Urinary bladder (tissue), 4 donors: ENCODE data around the gene GNB1L. TPM values are rescaled to one million over a fixed set of nuclear protein-coding genes. Genes with fewer than 3 reads are reported as not detected.

ENCODE experiments used
- DNase-seq: peaks from one replicate; pipeline ENCODE4 v3.0.0-alpha.2; 2015; ENCODE audit errors: extremely low spot score
- H3K27ac ChIP-seq: one replicate; pipeline ENCODE4 v1.5.1; 2013; ENCODE audit warnings: low read depth, mild to moderate bottlenecking, moderate library complexity
- H3K36me3 ChIP-seq: one replicate; pipeline ENCODE4 v1.6.1; 2013; ENCODE audit warnings: mild to moderate bottlenecking, moderate library complexity; ENCODE audit not compliant: insufficient read depth
- H3K4me1 ChIP-seq: one replicate; pipeline ENCODE4 v1.6.1; 2013; ENCODE audit warnings: mild to moderate bottlenecking, moderate library complexity; ENCODE audit not compliant: insufficient read depth
- H3K4me3 ChIP-seq: one replicate; pipeline ENCODE4 v1.5.1; 2013; ENCODE audit warnings: low read depth, low read length
- WGBS: extraction: QIAGEN DNeasy Blood & Tissue Kit; methylation state at CpG from one replicate; pipeline ENCODE4 v1.1.7; 2013; 5-methylcytosine and 5-hydroxymethylcytosine counted together
- polyA plus RNA-seq: library from polyadenylated mRNA; stranded (reverse); fragments of 200-250 nt; gene quantifications from one replicate; pipeline ENCODE4 v1.2.3, GENCODE V29; 2013
- total RNA-seq: library from RNA; depleted of rRNA; stranded (reverse); fragments of >200 nt; gene quantifications from one replicate; pipeline ENCODE4 v1.2.3, GENCODE V29; 2014
- donor health status: healthy with polysubstance abuse.
- donor health status: healthy.

The GNB1L gene
- total and polyA plus RNA-seq, 2 donors, result 3.4 to 8.5 TPM

GRCh38 chr22:19876314-19876940, 21.8 kb upstream of the GNB1L start:
- no peak overlapping the region for H3K27ac ChIP-seq
- DNase-seq, result no peak
- H3K36me3 ChIP-seq, result no peaks in the 10 kb centered on the region
- peaks cover under 1% of the 10 kb centered on the region for H3K4me1 ChIP-seq
- WGBS, result 86% methylated on average over 21 of the region's 21 CpGs
- H3K4me3 ChIP-seq, result no peak overlapping the region

- no peak for DNase-seq
- 69% methylated on average over 23 of the region's 23 CpGs for WGBS
- Histone ChIP-seq H3K4me1 (no peaks in the 10 kb centered on the region), H3K4me3 (no peak overlapping the region), H3K36me3 (no peaks in the 10 kb centered on the region), H3K27ac (no peak overlapping the region)
These were observed 21.0 kb upstream of the GNB1L start for GRCh38 chr22:19875531-19876313.

- 86% methylated on average over 12 of the region's 12 CpGs for WGBS
- no peak for DNase-seq
- Histone ChIP-seq H3K27ac (no peak overlapping the region), H3K4me3 (no peak overlapping the region), H3K36me3 (no peaks in the 10 kb centered on the region), H3K4me1 (no peaks in the 10 kb centered on the region)
These were observed 20.4 kb upstream of the GNB1L start for GRCh38 chr22:19875061-19875530.

- no peak for DNase-seq
- Histone ChIP-seq H3K4me3 (no peak overlapping the region), H3K27ac (no peak overlapping the region), H3K36me3 (no peaks in the 10 kb centered on the region), H3K4me1 (no peaks in the 10 kb centered on the region)
- WGBS, result 71% methylated on average over 27 of the region's 27 CpGs
These were observed 19.8 kb upstream of the GNB1L start for GRCh38 chr22:19874307-19875060.

GRCh38 chr22:19873960-19874306, 19.3 kb upstream of the GNB1L start:
- Histone ChIP-seq H3K4me1 (no peaks in the 10 kb centered on the region), H3K27ac (no peak overlapping the region), H3K36me3 (no peaks in the 10 kb centered on the region), H3K4me3 (no peak overlapping the region)
- WGBS, result 81% methylated on average over 7 of the region's 7 CpGs
- DNase-seq, result no peak

- WGBS, result 61% methylated on average over 27 of the region's 27 CpGs
- DNase-seq, result no peak
- no peak overlapping the region for H3K4me3 ChIP-seq
- H3K27ac ChIP-seq, result no peak overlapping the region
- no peaks in the 10 kb centered on the region for H3K4me1 ChIP-seq
- H3K36me3 ChIP-seq, result no peaks in the 10 kb centered on the region
These were observed 18.7 kb upstream of the GNB1L start for GRCh38 chr22:19873138-19873959.

- H3K36me3 ChIP-seq, result no peaks in the 10 kb centered on the region
- DNase-seq, result no peak
- H3K4me3 ChIP-seq, result no peak overlapping the region
- no peak overlapping the region for H3K27ac ChIP-seq
- no peaks in the 10 kb centered on the region for H3K4me1 ChIP-seq
- WGBS, result 64% methylated on average over 7 of the region's 7 CpGs
These were observed 18.1 kb upstream of the GNB1L start for GRCh38 chr22:19872779-19873137.

- no peak for DNase-seq
- 91% methylated on average over 16 of the region's 16 CpGs for WGBS
- H3K36me3 ChIP-seq, result no peaks in the 10 kb centered on the region
- H3K4me3 ChIP-seq, result no peak overlapping the region
- H3K27ac ChIP-seq, result no peak overlapping the region
- no peaks in the 10 kb centered on the region for H3K4me1 ChIP-seq
These were observed 17.4 kb upstream of the GNB1L start for GRCh38 chr22:19871845-19872778.

- no peaks in the 10 kb centered on the region for H3K36me3 ChIP-seq
- no peak overlapping the region for H3K4me3 ChIP-seq
- no peak for DNase-seq
- no peak overlapping the region for H3K27ac ChIP-seq
- no peaks in the 10 kb centered on the region for H3K4me1 ChIP-seq
- 76% methylated on average over 19 of the region's 19 CpGs for WGBS
These were observed 16.6 kb upstream of the GNB1L start for GRCh38 chr22:19871023-19871844.

GRCh38 chr22:19870153-19871022, 15.7 kb upstream of the GNB1L start:
- H3K4me3 ChIP-seq, result no peak overlapping the region
- H3K27ac ChIP-seq, result no peak overlapping the region
- 85% methylated on average over 30 of the region's 30 CpGs for WGBS
- no peak for DNase-seq
- H3K36me3 ChIP-seq, result no peaks in the 10 kb centered on the region
- H3K4me1 ChIP-seq, result no peaks in the 10 kb centered on the region

GRCh38 chr22:19869497-19870152, 15.0 kb upstream of the GNB1L start:
- no peak for DNase-seq
- Histone ChIP-seq H3K4me3 (no peak overlapping the region), H3K36me3 (no peaks in the 10 kb centered on the region), H3K4me1 (no peaks in the 10 kb centered on the region), H3K27ac (no peak overlapping the region)
- WGBS, result 93% methylated on average over 12 of the region's 12 CpGs
